Measurements from ENCODE around the gene EPS8L2.

EPS8L2 gene

GRCh38 chr11:762421-763072 lies 56.5 kb downstream of the EPS8L2 start:
- no peak for DNase-seq (ENCODE audit: extremely low spot score)
- CTCF ChIA-PET: interaction anchor here (1.1 to 1.3 kb wide), 3 partner anchors 11 to 208 kb away, joined by 3 to 5 read pairs (median 3); no protein-coding TSS in a partner anchor

DNA sequence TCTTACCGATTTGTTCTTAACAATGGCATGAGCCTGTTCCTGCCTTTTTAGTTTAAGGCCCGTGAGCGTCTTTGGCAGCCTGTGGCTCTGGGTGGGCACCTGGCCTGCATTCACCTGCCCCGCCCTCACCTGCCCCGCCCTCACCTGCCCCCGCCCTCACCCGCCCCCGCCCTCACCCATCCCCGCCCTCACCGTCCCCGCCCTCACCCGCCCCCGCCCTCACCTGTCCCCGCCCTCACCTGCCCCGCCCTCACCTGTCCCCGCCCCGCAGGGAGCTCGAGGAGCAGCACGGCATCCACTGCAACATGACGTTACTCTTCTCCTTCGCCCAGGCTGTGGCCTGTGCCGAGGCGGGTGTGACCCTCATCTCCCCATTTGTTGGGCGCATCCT lies 57.0 kb downstream of the EPS8L2 start:
- ChIA-PET CTCF (interaction anchor here (1.1 to 1.6 kb wide), 6 partner anchors 12 to 208 kb away, joined by 3 to 7 read pairs (median 4); partner anchors contain the start of gene TALDO1), POLR2A (no interaction called here)
- no peak for DNase-seq (ENCODE audit: extremely low spot score)
- no peak for TF ChIP-seq CTCF (IDR thresholded peaks at IDR 0.05; ENCODE audit: control extremely low read depth, extremely low read depth, low read depth, missing control alignments)

More at GRCh38 chr11:762421-763072, 56.5 kb downstream of the EPS8L2 start:
- POLR2A ChIA-PET: no interaction called here
- peak; percentile 21 for TF ChIP-seq CTCF (IDR thresholded peaks at IDR 0.05; ENCODE audit: control extremely low read depth, extremely low read depth, low read depth, missing control alignments)

DNA sequence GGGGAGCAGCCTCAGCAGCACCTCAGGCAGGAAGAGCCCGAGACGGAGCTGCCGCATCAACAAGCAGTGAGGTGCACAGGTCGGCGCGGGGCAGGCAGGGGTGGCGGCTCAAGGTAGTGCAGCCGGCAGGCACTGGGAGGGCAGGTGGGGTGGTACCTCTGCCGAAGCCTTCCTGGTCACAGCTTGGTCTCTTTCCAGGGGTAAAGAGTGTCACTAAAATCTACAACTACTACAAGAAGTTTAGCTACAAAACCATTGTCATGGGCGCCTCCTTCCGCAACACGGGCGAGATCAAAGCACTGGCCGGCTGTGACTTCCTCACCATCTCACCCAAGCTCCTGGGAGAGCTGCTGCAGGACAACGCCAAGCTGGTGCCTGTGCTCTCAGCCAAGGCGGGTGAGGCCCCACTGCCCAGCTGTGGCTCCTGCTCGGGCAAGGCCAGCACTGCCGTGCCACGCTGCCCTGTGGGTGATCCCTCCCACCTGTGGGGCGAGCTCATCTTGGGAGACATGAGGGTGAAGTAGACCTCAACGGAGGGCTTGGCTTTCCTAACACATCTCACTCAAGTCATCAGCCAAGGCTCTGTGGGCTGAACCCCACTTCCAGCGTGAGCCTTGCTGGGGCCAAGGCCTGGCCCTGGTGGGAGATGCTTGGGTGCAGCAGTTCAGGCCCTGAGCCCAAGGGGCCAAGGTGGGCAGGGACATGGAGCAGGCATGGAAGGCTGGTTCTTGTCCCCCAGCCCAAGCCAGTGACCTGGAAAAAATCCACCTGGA lies 57.7 kb downstream of the EPS8L2 start:
- no peak for TF ChIP-seq CTCF (IDR thresholded peaks at IDR 0.05; ENCODE audit: control extremely low read depth, extremely low read depth, low read depth, missing control alignments)
- POLR2A ChIA-PET: no interaction called here
- CTCF ChIA-PET: interaction anchor here (1.1 to 1.6 kb wide), 7 partner anchors 12 to 208 kb away, joined by 3 to 7 read pairs (median 4); partner anchors contain the start of gene TALDO1
- DNase-seq (ENCODE audit: extremely low spot score): no peak

- DNase-seq (ENCODE audit: extremely low spot score): no peak
- POLR2A ChIA-PET: no interaction called here
- no peak for TF ChIP-seq CTCF (IDR thresholded peaks at IDR 0.05; ENCODE audit: control extremely low read depth, extremely low read depth, low read depth, missing control alignments)
- CTCF ChIA-PET: interaction anchor here (1.1 to 2.7 kb wide), 8 partner anchors 11 to 208 kb away, joined by 3 to 11 read pairs (median 4); partner anchors contain the start of genes GATD1 and TALDO1
Observed at GRCh38 chr11:764322-765024, 58.4 kb downstream of the EPS8L2 start.

DNA sequence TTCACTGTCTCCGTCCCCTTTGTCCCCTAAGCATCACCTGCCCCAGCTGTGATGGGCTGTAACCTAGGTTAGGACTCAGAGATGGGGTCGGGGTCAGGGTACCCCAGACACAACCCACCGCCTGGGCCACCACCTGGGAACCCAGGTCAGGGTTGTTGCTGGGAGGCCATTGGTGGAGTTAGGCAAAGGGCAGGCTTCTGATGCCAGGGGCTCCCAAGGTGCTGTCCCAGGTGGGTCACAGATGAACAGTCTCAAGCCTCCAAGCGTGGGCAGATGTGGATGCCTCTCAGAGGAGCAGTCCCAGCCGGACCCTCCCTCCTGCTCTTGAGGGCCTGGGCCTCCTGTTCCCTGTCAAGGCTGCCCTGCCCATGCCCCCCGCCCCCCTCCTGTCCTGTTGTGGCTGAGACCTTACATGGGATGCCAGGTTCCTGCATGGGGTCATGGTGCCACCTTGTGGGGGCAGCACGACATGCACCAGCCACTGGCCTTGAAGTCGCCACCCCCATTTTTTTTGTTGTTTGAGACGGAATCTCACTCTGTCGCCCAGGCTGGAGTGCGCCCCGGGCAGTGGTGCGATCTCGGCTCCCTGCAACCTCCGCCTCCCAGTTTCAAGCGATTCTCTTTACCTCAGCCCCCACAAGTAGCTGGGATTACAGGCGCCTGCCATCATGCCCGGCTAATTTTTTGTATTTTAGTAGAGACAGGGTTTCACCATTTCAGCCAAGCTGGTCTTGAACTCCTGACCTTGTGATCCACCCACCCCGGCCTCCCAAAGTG lies 59.2 kb downstream of the EPS8L2 start:
- peak; percentile 77 for TF ChIP-seq CTCF (IDR thresholded peaks at IDR 0.05; ENCODE audit: control extremely low read depth, extremely low read depth, low read depth, missing control alignments)
- ChIA-PET CTCF (interaction anchor here (0.7 to 2.7 kb wide), 9 partner anchors 9 to 246 kb away, joined by 3 to 11 read pairs (median 3); partner anchors contain the start of gene GATD1), POLR2A (no interaction called here)
- peak; percentile 70 for DNase-seq (ENCODE audit: extremely low spot score)

All from GM10248 (cell line).